HG03095 (cell line): ENCODE data around the gene PSRC1.

Experiments used
- ATAC-seq: cut with Tn5 transposase; IDR thresholded peaks from one replicate; pipeline ENCODE4 v1.9.1; 2021; ENCODE audit warnings: moderate library complexity; ENCODE audit not compliant: unreplicated experiment

PSRC1 gene

DNA sequence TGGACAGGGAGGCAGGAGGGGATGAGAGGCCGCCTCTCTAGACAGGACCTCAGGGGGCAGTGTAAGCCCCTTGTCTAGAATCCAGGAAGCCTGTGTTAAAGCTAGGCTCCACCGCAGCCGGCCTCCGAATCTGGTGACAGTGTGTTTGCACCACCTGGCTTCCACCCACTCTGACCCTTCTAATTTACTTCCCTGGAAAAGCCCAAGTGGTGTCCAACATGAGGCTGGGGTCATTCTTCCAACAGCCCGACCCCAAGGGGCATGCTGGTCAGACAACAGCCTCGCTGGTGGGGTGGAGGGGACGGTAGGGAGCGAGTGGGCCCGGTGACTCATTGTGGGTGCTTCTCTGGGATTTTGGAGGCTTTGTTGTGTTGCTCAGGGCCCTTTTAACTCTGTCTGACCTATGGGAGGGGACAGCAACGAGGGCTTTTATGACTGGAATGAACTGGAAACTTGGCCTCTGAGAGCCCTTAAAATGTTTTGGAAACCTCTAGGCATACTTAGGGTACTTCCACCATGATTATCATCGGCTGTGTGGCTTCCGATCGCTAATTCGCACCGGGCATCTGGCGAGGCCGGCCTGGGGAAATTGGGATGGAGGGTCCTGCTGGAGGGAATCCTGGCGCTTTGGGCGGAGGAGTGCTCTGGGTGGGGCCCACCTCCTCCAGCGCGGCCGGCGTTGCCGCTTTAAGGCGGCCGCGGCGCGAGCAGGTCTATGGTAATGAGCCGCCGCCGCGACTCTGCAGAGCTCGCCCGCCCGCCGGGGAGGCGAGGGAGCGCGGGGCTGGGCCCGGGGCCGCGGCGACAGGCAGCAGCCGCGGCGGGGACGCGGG is 33.9 kb downstream of the PSRC1 start, which contains the start of gene CELSR2:
TSS of gene CELSR2 (plus strand) at position 743 of the 833 bp plus-strand sequence. CDS start 541 bp downstream, outside the sequence.
- peak; percentile 77 for ATAC-seq

DNA sequence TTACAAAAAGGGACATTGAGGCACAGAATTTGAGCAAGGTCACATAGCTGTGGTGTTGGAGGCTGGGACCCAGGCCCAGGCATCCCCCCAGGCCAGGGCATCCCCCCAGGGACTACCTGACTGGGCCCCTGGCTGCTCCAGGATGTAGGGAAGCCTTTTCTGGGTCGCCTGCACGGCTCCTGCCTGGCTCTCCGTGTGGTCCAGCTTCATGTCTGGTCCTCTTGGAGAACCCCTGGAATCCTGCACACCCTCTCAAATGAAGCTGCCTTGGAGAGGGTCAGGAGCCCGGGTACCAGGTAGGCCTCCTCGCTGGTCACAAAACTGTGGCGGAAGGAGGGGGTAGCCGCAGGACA is 34.5 kb downstream of the PSRC1 start:
- no peak for ATAC-seq

DNA sequence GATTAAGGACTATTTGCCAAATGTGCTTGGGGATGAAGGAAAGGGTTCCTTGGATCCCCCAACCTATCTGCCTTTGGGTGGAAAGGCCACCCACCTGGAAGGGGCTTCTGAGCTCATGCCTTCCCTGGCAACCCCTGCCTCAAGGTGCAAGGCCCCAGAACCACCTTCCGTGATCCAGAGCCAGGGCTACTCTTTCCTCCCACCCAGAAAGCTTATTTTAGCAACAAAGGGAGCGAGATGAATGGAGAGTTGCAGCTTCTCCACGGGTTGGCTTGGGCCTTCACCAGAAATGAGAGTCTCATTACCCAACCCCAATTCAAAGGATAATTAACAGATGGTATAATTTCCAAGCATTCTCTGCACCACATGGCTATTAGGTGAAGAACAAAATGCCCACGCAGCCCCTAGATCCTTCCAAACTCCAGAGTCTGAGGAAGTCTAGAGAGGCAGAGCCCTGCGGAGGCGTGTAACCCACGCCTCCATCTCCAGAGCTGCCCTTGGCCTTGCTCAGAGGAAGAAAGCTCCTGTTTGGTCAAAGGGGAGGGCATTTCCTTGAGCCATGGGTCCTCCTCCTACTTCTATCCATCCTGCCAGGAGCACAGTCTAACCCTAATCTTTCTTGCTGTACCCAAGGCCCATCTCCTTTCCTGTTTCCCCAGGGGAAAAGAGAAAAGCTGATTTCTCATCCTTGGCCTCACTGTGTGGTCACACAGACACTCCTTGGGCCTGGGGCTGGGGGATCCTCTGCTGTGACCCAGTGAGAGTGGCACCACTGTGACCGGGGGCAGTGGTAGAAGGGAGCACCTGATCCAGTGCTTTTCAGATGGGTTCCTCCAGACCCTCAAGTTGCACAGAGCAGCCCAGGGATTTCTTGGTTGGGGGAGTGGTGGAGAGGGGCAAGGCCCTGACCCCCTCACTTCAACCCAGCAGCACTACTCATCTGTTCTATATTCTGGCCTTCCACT is 35.3 kb downstream of the PSRC1 start:
- ATAC-seq: no peak

DNA sequence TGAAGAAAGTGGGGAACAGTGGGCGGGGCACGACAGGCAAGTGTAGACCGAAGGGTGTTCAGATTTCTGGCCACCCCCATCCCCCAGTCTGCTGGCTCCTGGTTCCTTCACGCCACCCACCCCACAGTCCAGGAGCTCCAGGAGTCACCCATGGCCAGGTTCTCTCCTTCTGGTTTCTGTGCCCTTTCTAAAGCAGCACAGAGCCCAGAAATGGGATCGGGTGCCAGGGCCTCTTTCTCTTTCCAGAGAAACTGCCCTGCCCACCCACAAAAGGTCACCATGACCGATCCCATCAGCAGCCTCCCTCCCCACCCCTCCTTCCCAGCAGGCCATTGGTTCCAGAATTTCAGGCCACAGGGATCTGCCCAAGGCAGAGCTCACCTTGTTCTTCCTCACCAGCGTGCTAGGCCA is 36.8 kb downstream of the PSRC1 start:
- ATAC-seq: no peak

DNA sequence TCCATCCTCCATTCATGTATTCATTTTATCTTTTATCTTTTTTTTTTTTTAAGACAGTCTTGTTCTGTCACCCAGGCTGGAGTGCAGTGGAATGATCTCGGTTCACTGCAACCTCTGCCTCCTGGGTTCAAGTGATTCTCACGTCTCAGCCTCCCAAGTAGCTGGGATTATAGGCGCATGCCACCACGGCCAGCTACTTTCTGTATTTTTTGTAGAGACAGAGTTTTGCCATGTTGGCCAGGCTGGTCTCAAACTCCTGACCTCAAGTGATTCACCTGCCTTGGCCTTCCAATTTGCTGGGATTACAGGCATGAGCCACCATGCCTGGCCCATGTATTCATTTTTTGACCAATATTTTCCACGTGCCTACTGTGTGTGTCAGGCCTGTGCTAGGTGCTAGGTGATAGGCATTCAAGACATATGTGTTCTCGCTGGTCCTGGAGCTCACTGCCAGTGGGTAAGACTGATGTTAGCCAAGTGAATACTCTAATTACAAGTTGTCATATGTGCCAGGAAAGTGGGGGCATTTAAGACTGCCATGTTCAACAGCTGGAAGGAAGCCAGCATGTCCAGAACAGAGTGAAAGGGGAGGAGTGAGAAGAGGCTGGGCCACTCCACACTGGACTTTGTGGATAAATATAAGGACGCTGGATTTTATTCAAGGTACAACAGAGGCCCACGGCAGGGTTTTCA is 38.9 kb downstream of the PSRC1 start:
- no peak for ATAC-seq

DNA sequence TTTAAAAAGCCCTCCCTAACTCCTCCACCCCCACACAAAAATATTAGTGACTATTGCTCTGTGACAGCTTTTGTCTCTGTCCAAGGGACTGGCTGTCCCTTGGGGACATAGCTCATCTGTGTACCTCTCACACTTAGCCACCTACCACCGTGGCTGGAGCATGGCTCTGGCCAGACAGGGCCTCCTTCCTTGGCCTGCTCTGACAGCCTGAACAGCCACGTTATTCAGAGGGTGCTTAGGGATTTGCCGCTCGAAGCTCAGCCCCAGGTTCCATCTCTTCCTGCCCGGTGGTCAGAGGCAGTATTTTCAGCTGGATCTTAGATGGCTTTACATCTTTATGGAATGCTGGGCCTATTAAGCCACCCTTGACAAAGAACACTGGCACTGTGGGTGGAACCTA is 39.7 kb downstream of the PSRC1 start:
- no peak for ATAC-seq

DNA sequence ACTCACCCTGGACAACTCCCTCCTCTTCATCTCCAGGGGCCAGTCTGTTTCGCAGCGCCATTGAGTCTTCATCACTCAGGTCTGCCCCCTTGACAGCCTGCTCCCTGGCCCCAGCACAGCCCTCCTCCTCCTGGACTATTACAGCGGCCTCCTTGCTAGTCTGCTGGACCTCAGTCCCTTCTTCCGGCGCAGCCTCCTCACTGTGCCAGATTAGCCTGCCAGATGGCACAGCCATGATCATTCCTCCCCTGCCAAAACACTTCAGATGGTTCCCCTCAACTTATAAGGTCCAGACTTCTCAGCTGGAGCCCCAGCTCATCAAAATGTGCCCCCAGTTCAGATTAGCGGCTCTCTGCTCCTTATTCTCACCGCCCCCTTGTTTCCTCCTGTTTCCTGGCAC is 40.6 kb downstream of the PSRC1 start:
- no peak for ATAC-seq

DNA sequence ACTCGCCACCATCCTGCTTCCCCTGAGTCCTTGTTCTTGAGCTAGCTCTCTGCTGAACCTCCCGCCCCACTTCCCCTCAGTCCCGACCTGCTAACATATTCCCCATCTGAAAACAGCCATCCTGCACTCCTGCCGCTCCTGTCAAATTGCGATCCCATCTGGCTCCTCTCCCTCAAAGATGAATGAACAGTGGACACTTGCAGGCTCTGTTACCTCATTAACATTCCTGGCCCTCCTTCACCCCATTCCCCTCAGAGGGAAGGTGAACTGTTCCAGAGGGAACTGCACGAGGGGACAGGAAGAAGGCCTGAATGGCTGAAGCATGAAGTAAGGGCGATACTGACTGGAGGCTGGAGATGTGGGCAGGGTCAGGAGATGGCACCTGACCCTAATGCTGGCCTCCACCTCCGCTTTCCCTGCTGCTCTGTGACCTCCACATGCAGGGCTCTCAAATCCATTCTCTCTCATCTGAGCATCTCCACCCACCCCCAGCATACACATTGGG is 41.1 kb downstream of the PSRC1 start:
- no peak for ATAC-seq

DNA sequence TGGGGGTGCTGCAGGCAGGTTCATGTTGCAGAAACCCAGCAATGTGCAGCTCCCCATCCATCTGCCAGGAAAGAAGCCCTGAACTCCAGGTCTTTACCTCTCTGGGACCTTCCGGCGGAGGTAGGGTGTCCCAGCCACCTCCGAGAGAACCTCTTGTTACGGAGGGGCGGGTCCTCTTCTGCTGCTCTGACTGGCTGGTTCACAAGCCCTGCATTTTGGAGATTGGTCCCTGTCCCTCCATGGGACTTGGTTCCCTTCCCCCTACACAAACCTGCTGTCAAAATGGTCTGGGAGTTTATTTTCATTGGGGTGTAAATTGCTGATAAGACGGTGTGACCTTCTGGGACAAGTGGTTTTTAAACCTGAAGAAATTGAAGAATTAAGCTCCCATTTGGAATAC is 41.6 kb downstream of the PSRC1 start:
- no peak for ATAC-seq

DNA sequence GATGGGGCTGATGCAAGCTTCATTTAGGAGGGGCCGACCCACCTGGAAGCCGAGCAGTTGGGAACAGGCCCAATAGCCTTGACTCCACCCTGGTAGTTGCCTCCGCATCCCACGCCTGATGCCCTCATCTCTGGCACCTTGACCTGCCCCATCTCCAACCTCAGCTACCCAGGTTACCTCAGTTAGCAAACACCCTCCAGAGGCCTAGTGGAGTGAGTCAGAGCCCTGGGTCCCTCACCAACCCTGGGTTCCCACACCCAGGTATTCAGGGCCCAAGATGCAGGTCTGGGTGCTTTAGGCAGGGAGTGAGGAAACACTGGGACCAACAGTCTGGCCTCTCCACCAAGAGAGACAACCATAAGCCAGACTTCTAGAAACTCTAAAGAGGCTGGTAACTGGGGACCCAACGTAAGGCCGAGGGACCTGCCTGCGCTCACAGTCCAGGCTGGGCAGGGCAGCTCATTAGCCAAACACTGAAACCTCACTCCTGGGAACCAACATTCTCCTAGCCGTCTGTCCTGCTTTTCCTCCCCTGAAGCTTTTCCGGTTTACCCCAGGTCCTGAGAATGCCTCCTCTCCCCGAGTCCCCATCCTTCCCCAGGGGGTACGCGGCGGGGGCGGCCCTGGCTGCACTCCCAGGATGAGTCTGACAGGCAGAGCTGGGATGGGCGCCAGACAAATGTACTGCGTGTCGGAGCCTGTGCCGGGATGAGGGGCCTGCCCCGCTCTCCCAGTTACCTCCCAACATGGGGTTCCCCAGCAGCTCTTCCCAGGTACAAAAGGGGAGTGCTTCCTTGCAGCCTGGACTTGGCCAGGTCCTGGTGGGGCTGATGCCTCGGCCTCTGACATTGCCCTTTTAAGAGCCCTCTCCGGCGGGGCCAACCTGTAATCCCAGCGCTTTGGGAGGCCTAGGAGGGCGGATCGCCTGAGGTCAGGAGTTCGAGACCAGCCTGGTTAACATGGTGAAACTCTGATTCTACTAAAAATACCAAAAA is 42.5 kb downstream of the PSRC1 start:
- ATAC-seq: no peak

DNA sequence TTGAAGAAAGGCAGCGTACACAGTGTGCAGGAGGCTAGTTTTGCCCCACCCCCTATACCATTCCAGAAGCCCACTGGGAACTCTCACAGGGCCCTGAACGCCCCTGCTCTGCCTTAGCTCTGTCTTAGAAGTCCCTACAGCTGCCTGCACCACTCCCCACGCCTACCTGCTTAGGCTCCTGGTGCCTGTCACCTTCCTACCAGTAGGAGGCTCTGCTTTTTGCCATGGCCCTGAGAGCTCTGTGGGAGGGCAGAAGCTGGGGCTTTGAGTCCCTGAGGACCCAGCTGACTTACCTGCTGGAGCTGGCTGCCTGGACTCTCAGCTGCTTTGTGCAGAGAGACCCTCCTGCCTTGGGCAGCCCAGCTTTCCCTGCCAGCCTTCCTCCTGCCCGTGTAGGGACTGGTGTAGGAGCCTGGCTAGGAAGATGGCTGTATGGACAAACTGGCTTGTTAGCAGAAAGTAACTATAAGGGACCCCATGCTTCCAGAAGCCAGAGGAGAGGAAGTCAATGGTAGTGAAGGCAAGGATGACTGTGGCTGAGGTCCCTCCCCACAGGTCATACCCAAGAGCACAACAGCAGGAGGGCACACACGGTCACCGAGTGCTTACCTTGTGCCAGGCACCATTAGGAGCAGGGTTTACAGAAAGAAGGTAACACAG is 43.4 kb downstream of the PSRC1 start:
- no peak for ATAC-seq

DNA sequence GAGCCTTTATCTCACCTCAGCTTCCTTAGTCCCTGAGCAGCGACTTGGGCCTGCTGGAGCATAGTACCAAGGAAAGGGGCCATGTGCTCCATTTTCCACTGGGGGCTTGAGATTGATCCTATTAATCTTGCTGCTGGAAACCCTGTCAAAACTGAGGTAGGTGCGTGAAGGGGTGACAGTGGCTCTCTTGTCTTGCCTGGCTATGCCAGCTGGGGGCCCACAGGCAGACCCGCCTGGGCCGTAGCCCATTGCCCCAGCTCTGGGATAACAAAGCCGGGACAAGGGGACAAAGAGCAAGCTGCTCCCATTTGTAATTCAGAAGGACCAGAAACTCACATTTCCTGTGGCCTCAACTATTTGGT is 43.9 kb downstream of the PSRC1 start:
- ATAC-seq: no peak

DNA sequence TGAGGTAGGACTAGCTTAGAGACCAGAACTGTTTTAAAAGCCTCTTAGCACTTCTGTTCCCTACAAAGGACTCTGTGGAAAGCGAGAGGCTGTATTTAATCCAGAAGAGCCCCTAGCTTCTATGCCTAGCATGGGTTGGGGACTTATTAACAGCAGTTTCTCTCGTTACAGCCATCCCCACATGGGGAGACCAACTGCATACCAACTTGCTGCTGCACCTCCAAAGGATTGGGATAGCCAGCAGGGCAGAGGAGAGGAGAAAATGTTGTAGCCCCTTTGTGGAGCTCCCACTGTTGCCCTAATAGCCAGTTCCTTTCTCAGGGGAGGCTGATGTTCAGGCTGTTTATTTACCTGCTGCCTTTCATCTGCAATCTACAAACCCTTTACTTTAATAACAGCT is 44.6 kb downstream of the PSRC1 start:
- no peak for ATAC-seq

DNA sequence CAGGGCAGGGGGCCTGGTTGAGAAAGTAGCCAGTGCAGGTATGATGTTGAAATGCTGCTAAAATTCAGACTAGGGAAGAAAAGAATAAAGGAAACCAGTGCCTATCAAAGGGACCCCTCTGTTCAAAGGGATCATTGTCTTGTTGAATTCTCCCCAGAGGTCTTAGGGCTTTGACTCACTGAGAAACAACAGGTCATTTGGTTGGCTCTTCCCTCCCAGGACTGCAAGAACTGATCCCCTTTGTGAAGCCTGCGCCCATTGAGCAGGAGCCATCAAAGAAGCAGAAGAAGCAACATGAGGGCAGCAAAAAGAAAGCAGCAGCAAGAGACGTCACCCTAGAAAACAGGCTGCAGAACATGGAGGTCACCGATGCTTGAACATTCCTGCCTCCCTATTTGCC is 45.4 kb downstream of the PSRC1 start:
- no peak for ATAC-seq

DNA sequence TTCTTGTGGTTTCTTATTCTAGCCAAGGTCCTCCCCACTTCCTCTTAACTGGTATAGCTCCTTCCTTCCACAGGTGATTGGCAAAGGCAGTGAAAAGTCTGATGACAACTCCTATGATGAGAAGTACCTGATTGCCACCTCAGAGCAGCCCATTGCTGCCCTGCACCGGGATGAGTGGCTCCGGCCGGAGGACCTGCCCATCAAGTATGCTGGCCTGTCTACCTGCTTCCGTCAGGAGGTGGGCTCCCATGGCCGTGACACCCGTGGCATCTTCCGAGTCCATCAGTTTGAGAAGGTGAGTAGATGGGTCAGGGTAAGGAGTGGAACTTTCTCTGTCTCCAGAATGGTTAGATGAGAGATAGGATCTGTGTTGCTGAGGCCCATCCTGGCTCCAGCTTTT is 47.8 kb downstream of the PSRC1 start:
- ATAC-seq: no peak

DNA sequence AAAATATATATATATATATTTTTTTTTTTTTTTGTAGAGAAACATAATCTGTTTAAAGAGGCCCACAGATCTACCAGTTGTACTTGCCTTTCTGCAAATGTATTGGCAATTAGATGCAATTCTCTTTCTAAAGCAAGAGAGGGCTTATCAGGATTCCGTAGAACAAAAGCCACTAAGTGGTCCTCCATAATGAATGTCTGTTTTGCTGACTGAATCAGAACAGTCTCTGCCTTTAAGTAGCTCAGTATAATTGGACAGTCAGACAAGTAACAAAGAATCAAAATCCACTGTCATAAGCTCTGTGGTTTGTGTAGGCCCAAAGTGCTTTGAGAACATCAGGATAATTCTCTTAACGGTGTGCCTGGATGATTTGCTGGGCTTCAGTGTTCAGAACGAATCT is 51.9 kb downstream of the PSRC1 start:
- ATAC-seq: no peak
